ENCODE measurements around the gene CKMT1B.
"Not testable (repeated sequence)": the region's sequence is repeated elsewhere in the genome, so short reads cannot be mapped to it uniquely, and the experiment has no call there.

The CKMT1B gene

DNA sequence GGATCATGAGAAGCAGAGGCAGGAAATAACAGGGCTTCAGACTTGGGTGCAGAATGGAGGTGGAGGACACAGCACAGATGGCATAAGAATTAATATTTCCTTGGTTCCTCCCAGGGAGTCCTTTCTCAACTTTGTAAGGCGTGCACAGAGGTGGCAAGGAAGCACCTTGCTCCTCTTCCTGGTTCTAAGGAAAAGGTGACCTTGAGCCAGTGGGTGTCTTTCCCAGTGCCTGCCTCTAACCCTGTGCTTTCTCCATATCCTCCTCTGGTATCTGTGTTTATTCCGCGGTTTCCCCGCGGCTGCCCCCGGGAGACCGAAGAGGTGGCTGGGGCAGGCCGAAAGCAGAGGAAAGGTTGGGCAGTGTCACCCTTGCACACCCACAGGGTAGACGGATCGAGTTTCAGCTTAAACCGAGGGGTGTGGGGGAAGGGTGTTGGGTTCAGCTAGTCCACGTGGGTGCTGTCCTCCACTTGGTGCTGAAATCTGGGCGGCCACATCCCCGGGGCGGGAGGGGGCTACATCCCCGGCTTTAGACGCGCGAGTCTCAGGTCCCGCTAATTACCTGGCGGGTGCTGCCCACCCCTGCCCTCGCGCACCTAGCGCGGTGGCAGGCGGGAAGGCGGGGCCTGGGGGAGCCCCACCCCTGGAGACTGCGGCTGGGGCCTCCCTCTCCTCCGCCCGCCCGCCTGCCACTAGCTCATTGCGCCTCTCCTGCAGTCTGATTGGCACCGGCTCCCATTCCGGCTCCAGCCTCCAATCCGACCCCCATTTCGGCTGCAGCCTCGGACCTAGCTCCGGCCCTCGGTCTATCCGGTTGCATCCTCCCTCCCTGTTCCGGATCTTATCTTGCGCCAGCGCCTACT, at the start of gene CKMT1B:
CKMT1B (plus strand) TSS at position 700 of the 863 bp plus-strand sequence. CDS start 192 bp downstream, outside the sequence.
- in situ Hi-C loops (cut with MboI; ENCODE audit: low sequenced_read_pairs): not testable (repeated sequence)

DNA sequence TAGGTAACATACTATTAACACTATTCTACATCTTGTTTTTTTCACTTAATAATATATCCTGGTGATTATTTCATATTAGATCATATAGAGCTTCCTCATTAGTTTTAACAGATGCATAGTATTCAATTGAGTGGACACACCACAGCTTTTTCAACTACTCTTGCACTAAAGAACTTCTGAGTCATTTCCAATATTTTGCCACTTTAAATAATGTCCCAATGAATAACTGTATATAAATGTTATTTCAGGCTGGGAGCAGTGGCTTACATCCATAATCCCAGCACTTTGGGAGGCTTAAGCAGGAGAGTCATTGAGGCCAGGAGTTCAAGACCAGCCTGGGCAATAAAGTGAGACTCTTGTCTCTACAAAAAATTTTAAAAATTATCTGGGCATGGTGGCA, 49.6 kb upstream of the CKMT1B start:
- in situ Hi-C loops (cut with MboI; ENCODE audit: low sequenced_read_pairs): no loop called here

DNA sequence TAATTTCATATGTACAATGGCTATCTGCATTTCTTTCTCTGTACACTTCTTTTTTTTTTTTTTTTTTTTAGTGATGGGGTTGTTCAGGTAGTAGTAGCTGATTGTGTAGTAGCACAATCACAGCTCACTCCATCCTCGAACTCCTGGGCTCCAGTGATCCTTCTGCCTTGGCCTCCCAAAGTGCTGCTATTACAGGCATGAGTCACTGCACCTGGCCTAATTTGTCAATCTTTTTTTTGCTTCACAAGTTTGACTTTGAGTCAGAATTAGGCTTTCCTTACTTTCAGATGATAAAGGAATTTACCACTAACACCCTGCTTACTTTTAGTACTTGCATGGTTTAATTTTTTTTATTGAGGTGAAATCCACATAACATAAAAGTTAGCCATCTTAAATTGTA, 48.4 kb upstream of the CKMT1B start:
- in situ Hi-C loops (cut with MboI; ENCODE audit: low sequenced_read_pairs): no loop called here

DNA sequence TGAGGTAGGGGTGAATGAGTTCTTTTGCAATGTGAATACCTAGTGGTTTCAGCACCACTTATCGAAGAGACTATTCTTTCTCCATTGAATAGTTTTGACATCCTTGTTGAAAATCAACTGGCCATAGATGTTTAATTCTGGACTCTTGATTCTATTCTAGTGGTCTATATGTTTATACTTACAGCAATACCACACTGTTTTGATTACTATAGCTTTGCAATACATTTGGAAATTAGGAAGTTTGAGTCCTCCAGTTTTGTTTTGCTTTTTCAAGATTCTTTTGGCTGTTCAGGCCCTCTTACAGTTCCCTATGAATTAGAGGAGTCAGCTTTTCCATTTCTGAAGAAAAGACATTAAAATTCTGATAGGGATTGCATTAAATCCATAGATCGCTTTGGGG, 46.3 kb upstream of the CKMT1B start:
- in situ Hi-C loops (cut with MboI; ENCODE audit: low sequenced_read_pairs): no loop called here

DNA sequence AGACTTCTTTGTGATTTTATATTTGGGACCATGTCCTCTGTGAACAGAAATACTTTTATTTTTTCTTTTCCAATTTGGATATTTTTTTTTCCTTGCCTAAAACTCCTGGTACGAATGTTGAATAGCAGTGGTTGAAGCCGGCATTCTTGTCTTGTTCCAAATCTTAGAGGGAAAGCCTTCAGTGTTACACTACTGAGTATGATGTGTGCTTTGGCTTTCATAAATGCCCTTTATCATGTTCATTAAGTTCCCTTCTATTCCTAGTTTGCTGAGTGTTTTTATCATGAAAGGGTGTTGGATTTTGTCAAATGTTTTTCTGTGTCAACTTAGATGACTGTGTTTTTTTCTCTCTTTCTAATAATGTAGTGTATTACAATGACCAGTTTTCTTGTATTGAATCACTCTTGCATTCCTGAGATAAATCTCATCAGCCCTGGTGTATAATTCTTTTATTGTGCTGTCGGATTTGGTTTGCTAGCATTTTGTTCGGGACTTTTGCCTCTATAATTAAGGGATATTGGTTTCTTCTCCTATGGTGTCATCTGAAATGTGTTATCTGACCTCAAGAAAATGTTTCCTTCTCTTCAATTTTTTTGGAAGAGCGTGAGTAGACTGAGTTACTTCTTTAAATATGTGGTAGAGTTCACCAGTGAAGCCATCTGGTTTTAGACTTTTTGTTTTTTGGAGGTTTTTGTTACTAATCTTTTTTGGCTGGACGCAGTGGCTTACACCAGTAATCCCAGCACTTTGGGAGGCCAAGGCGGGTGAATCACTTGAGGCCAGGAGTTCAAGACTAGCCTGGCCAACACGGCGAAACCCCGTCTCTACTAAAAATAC, 43.1 kb upstream of the CKMT1B start:
- in situ Hi-C loops (cut with MboI; ENCODE audit: low sequenced_read_pairs): no loop called here

DNA sequence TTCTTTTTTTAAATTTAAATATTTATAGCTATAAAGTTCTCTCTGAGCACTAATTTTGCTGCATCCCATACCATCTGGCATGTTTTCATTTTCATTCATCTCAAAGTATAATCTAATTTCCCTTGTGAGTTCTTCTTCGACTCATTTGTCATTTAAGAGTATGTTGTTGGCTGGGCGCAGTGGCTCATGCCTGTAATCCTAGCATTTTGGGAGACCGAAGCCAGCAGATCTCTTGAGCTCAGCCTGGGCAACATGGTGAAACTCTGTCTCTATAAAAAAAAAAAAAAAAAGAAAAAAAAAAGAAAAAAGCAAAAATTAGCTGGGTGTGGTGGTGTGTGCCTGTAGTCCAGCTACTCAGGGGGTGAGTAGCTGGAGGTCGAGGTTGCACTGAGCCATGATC, 41.6 kb upstream of the CKMT1B start:
- in situ Hi-C loops (cut with MboI; ENCODE audit: low sequenced_read_pairs): no loop called here

DNA sequence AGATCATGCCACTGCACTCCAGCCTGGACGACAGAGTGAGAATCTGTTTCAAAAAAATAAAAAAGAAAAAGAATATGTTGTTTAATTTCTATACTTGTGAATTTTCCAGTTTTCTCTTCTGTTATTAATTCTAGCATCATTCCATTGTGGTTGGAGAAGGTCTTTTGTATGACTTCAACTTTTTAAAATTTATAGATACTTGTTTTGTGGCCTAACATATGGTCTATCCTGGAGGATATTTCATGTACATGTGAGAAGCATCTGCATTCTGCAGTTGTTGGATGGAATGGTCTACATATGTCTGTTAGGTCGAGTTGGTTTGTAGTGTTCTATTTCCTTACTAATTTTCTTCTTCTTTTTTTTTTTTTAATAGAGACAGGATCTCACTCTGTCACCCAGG, 40.8 kb upstream of the CKMT1B start:
- in situ Hi-C loops (cut with MboI; ENCODE audit: low sequenced_read_pairs): no loop called here

DNA sequence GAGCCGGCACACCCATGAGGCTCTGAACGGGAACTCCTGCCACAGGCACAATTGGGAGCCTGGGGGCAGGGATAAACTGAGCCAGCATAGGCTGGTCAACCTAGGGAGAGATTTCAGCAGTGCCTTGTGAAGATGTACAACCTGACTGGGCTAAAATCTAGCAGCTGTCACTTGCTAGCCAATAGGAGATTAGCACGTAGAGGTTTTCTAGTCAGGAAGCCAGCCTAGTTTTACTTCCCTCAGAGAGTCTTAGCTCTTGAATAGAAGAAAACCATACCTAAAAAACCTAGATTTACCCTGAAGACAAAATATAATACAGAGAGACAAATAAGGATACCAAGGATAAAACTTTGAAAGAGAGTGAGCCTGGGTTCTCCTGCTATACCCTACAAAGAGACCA, 31.1 kb upstream of the CKMT1B start:
- in situ Hi-C loops (cut with MboI; ENCODE audit: low sequenced_read_pairs): not testable (repeated sequence)

DNA sequence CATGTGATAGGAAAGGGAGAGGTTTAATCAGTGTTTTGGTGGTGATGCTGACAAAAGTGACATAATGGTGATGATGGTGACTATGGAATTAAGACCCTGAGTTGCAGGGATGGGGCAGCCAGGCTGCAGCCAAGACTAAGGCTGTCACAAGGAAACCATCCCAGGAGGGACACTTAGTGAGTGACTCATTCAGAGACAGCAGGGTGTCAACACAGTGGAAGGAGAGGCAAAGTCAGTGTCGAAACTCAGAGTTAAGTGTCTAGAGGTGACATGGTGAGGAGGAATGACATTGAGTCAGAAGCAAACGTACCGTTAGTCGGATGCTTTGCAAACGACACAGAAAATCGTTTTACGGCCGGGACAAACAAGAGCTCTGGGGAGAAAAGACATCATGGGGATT, 30.0 kb upstream of the CKMT1B start:
- in situ Hi-C loops (cut with MboI; ENCODE audit: low sequenced_read_pairs): not testable (repeated sequence)

DNA sequence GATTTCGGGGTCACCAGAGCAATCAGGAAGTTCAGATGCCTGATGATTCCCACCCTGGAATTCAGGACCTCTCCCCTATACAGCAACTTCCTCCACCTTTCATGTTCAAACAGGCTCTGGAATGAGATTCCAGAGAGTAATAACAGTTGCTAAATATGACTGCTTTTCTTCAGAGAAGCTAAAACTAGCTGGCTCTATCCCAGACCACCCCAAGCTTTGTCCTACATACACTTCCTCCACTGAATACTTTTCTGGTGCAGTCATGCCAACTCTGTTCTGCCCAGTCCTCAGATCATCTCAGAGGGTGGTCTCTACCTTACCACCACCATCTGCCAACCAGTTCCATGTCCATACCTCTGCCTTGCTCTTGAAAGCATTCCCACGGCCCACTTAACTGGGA, 27.2 kb upstream of the CKMT1B start:
- in situ Hi-C loops (cut with MboI; ENCODE audit: low sequenced_read_pairs): not testable (repeated sequence)

DNA sequence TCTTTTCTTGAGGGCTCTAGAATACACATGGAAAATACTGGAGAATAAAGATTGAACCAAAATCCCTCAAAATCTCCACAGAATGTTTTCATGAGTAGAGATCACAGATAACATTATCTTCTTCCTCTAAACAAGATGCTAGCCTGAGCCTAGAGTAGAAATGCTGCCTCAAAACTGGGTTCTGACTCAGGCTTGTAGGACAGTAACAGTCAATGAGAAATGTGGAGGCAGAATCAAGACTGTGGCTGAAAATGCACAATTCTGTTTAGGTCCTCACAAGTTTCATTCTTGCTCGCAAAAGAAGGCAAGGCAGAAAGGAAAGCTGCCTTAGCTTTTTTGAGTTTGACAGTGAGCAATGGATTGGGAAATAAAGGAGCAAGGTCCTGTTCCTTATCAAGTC, 19.2 kb upstream of the CKMT1B start:
- in situ Hi-C loops (cut with MboI; ENCODE audit: low sequenced_read_pairs): not testable (repeated sequence)

DNA sequence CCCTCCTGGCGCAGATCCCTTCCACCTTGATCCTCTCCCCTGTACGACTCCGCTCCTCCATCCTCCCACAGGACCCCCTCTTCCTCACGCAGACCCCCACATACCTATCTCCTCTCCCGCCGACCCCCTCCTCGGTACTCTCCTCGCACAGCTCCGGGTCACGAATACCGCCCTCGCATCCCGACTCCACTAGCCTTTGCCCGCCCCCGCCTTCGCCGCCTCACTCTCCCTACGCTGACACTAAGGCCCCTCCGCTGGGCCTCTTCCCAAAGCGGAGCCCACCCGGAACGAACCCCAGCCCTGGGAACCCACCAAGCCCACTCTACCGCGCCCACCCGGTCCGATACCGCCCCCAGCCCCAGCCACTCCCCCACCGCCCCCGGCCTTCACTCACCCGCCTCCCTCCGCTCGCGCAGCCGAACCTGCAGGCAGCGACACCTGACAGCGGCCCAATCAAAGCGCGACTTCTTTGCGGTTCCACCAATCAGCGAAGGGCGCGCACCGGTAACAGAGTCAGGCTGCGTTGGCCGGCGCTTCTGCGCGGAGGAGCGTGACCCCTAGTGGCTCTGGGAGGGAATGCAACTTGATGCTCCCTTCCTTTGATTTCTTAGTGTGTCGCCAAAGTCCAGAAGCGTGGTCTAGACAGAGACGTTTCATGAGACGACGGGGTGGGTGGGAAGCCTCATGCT, 3.9 kb upstream of the CKMT1B start, which contains the start of gene PPIP5K1:
PPIP5K1 (minus strand) TSS at position 431 of the 689 bp plus-strand sequence. CDS start 5,704 bp downstream, outside the sequence.
- in situ Hi-C loops (cut with MboI; ENCODE audit: low sequenced_read_pairs): not testable (repeated sequence)

DNA sequence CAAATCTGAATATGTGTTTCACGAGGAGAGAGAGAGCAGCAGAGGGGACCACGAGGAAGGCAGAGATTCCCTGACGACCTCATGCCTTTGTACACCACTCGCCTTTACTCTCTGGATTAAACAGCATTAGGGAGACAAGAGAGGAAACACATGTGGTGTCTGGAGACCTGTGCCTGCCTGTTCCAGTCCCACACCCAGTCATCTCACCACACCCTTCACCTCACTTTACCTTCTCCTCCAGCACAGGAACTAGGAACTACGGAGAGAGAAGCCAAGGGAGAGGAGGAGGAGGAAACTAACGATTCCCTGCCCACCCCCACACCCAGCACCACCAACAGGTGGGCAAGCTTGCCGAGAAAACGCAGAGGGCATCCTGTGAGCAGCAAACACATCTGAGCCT, 986 bp upstream of the CKMT1B start:
- in situ Hi-C loops (cut with MboI; ENCODE audit: low sequenced_read_pairs): not testable (repeated sequence)

DNA sequence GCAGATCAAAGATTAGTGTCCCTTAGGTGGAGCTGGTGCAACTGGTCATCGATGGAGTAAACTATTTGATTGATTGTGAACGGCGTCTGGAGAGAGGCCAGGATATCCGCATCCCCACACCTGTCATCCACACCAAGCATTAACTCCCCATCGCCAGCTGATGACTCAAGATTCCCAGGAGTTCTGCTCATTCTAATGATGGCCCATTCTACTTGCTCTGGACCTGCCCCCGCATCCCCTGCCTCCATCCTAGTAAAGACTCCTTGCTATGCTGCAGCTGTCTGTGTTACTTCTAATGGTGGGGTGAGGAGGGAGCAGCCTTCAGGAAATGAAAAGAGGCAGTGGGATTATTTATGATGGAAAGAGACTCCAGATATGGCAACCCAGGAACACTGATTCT, 5.3 kb downstream of the CKMT1B start:
- in situ Hi-C loops (cut with MboI; ENCODE audit: low sequenced_read_pairs): not testable (repeated sequence)

DNA sequence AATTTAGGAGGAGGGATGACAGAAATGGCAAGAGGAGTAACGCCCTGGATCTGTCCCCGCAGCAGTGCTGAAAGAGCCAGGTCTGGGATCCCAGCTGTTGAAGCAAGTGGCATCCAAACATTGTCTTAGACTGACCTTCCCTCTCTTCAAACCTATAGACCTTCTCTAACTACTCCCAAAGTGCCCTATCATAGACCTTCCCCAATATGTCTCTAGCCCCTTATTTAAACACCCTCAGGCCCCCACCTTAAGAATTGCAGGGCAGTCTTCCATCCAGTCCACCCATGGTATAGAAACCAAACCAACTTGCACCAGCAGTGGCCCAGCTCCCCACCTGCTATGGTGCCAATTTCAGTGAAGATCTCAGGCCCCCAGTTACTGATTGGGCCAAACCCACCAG, 6.4 kb downstream of the CKMT1B start:
- in situ Hi-C loops (cut with MboI; ENCODE audit: low sequenced_read_pairs): not testable (repeated sequence)

DNA sequence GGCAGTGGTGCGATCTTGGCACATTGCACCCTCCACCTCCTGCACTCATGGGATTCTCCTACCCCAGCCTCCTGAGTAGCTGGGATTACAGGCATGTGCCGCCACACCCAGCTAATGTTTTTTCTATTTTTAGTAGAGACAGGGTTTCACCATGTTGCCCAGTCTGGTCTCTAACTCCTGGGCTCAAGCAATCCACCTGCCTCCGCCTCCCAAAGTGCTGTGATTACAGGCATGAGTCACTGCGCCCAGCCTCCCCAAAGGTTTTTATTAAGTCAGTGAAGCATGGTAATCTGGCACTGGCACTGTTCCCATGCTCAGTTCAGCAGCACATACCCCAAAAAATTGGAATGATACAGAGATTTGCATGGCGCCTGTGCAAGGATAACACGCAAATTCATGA, 8.4 kb downstream of the CKMT1B start:
- in situ Hi-C loops (cut with MboI; ENCODE audit: low sequenced_read_pairs): not testable (repeated sequence)

DNA sequence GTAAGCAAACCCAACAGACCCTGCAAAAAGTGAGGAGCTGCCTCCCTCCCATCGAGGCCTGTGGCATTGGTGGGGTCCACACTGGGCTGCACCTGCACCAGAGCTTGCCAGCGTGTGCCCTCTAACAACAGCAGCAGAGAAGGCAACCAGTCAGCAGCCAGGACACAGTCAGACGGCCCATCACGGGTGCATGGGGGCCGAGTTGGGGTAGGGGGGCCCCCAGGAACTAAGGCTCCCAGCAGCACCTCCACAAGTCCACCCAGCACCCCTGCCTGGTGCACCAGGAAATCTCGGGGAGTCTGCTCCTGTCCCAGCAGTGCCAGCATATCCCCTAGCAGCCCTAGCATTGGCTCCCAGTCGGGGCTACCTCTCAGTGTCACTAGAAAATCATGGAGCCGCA, 23.9 kb downstream of the CKMT1B start:
- in situ Hi-C loops (cut with MboI; ENCODE audit: low sequenced_read_pairs): not testable (repeated sequence)

DNA sequence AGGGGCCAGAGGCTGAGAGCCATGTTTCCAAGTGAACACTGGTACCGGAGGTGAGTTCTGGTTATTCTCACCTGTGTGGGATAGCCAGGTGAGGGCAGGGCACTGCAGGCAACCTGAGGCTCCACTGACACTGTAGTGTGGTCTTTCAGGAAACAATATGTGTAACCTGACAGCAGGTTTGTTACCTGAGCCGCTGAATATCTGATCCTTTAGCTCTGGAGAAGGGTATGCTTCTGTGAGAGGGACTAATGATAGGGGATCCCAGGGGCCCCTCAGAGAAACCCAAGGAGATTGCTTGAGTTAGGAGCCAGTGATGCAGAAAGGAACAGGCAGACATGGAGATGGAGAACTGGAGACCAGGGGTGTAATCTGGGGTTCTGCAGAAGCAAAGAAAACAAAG, 24.9 kb downstream of the CKMT1B start, which contains the start of gene STRC:
STRC (minus strand) TSS at position 101 of the 400 bp plus-strand sequence; CDS start at position 23, 78 bp downstream.
- in situ Hi-C loops (cut with MboI; ENCODE audit: low sequenced_read_pairs): not testable (repeated sequence)

DNA sequence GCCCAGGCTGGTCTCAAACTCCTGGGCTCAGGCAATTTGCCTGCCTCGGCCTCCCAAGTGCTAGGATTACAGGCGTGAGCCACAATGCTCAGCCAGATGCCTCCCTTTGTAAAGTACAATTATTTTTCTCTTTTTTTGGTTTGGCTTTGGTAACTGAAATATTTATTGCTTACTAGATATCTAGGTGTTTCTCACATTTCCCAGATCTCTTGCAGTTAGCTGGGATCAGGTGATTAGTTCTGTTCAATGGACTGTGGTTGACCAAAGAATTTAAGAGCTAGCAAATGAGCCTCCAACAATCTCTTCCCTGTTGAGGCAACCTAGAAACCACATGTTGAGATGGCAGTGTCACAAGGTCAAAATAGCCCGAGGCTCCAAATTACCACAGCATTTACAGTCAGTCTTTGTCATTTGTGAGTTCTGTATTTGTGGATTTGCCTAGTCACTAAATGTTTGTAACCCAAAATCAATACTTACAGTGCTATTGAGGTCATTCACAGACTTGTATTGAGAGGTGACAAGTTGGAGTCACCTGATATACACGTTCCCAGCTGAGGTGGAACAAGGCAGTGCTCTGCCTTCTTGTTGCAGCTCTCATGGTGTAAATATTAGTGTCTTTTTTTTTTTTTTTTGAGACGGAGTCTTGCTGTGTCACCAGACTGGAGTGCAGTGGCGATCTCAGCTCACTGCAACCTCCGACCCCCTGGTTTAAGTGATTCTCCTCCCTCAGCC, 28.4 kb downstream of the CKMT1B start:
- in situ Hi-C loops (cut with MboI; ENCODE audit: low sequenced_read_pairs): not testable (repeated sequence)

DNA sequence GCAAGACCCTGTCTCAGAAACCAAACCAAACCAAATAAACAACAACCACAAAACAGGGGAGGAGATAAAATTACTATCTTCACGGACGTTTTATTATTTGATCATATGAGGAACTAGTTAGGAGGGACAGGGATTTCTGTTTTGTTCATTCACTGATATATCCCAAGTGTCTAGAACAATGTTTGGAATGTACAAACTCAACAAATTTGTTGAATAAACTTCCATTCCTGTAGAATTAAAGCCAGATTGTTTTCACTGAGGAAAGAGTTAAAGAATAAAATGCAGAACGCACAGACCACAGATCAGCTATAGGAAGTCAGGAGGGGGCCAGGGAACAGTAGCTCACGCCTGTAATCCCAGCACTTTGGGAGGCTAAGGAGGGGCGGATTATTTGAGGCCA, 31.3 kb downstream of the CKMT1B start:
- in situ Hi-C loops (cut with MboI; ENCODE audit: low sequenced_read_pairs): no loop called here

Data from HL-60/S4 treated with retinoic acid at 250 ng/mL for 4 days and 3 days (cell line).